Calu3 (cell line): ENCODE data around the gene FOXJ1. TPM values are rescaled to one million over a fixed set of nuclear protein-coding genes. Genes with fewer than 3 reads are reported as not detected.

Experiments
- BruUV-seq: library from RNA; stranded (reverse); fragments of 400-500 nt; replicated peaks from 2 replicates; lab custom pipeline; 2021; lab: Mats Ljungman, UMichigan
- CTCF ChIA-PET: fragments of 300-600 bp; sonication (Branson Sonifier 250); formaldehyde crosslinking; loops from one replicate; lab custom pipeline; 2022; ENCODE audit warnings: antibody characterized with exemption; lab: Charles Lee
- DNase-seq: peaks from one replicate; pipeline ENCODE4 v3.0.0; 2022
- H3K27ac Mint-ChIP-seq: one replicate; pipeline ENCODE4 v1.8.0; 2022; ENCODE audit warnings: mixed read lengths; ENCODE audit not compliant: unreplicated experiment
- H3K27me3 Mint-ChIP-seq: one replicate; pipeline ENCODE4 v1.8.0; 2022; ENCODE audit warnings: mixed read lengths; ENCODE audit not compliant: unreplicated experiment
- H3K36me3 Mint-ChIP-seq: one replicate; pipeline ENCODE4 v1.8.0; 2022; ENCODE audit warnings: mild to moderate bottlenecking, moderate library complexity, mixed read lengths; ENCODE audit not compliant: insufficient read depth, unreplicated experiment
- H3K4me1 Mint-ChIP-seq: one replicate; pipeline ENCODE4 v1.8.0; 2022; ENCODE audit warnings: mild to moderate bottlenecking, low read depth, mixed read lengths; ENCODE audit not compliant: unreplicated experiment
- H3K4me3 Mint-ChIP-seq: one replicate; pipeline ENCODE4 v1.8.0; 2022; ENCODE audit warnings: mild to moderate bottlenecking, low read depth, moderate library complexity, mixed read lengths; ENCODE audit not compliant: unreplicated experiment
- H3K9me3 Mint-ChIP-seq: one replicate; pipeline ENCODE4 v1.8.0; 2022; ENCODE audit warnings: low read depth, mixed read lengths; ENCODE audit not compliant: unreplicated experiment
- intact Hi-C: fragments of 100-400 bp; cut with micrococcal nuclease; formaldehyde crosslinking; loops from one replicate; pipeline ENCODE4 v1.10.0; 2022; ENCODE audit not compliant: unreplicated experiment
- total RNA-seq: library from RNA; stranded (reverse); gene quantifications from 2 replicates; pipeline ENCODE4 v1.2.3, GENCODE V29; 2022
- TF ChIP-seq, protein P1 (sequence below): fragments of 200-600 bp; IDR thresholded peaks from one replicate; pipeline ENCODE4 v1.8.0; 2022; ENCODE audit warnings: antibody characterized with exemption; ENCODE audit not compliant: unreplicated experiment

The FOXJ1 gene
- total RNA-seq, 1 experiment from 2014 or later: not detected

DNA sequence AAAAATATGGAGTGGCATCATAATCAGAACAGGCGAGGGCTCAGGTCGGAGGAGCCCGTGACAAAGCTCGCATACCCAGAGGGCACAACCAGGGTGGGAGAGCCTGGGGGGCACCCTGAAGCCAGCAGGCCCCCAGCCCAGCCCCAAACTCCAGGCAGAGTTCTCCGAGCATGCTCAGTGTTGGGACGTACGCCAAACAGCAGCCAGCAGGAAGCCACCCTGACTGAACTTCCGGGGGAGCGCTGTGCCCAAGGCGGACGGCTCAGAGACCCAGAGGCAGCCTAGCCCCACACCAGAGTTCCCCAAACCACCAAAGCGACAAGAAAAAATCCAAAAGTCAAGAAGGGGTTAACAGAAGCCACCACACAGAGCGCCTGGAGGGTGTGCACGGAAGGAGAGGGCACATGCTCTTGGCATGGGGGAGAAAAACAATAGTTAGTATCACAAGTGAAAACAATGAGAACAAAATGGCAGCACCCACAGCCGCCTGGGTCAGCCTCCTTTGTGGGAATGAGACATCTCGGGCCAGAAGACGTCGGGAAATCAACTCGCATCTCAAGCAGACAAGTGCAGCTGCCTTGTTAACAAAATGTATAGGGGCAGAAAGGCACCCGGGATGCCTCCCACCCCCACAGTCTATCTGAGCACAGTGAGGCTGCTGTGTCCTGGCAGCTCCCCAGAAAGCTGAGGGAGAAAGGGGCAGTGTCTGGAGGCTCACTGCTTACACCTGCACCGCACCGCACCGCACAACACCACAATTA, 49.3 kb downstream of the FOXJ1 start:
- no peak overlapping the region for H3K4me3 Mint-ChIP-seq
- no peaks in the 10 kb centered on the region for H3K27me3 Mint-ChIP-seq
- DNase-seq: no peak
- intact Hi-C loops: no loop called here
- no TSS peak for BruUV-seq
- no peak overlapping the region for H3K27ac Mint-ChIP-seq
- H3K36me3 Mint-ChIP-seq: peaks cover 22% of the 10 kb centered on the region
- no peaks in the 10 kb centered on the region for H3K4me1 Mint-ChIP-seq
- no peaks in the 10 kb centered on the region for H3K9me3 Mint-ChIP-seq
- CTCF ChIA-PET: interaction anchor here (0.7 kb wide), 1 partner anchor 317 kb away, joined by 6 read pairs; no protein-coding TSS in a partner anchor
- TF ChIP-seq, protein P1, sequence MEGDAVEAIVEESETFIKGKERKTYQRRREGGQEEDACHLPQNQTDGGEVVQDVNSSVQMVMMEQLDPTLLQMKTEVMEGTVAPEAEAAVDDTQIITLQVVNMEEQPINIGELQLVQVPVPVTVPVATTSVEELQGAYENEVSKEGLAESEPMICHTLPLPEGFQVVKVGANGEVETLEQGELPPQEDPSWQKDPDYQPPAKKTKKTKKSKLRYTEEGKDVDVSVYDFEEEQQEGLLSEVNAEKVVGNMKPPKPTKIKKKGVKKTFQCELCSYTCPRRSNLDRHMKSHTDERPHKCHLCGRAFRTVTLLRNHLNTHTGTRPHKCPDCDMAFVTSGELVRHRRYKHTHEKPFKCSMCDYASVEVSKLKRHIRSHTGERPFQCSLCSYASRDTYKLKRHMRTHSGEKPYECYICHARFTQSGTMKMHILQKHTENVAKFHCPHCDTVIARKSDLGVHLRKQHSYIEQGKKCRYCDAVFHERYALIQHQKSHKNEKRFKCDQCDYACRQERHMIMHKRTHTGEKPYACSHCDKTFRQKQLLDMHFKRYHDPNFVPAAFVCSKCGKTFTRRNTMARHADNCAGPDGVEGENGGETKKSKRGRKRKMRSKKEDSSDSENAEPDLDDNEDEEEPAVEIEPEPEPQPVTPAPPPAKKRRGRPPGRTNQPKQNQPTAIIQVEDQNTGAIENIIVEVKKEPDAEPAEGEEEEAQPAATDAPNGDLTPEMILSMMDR: no peak

DNA sequence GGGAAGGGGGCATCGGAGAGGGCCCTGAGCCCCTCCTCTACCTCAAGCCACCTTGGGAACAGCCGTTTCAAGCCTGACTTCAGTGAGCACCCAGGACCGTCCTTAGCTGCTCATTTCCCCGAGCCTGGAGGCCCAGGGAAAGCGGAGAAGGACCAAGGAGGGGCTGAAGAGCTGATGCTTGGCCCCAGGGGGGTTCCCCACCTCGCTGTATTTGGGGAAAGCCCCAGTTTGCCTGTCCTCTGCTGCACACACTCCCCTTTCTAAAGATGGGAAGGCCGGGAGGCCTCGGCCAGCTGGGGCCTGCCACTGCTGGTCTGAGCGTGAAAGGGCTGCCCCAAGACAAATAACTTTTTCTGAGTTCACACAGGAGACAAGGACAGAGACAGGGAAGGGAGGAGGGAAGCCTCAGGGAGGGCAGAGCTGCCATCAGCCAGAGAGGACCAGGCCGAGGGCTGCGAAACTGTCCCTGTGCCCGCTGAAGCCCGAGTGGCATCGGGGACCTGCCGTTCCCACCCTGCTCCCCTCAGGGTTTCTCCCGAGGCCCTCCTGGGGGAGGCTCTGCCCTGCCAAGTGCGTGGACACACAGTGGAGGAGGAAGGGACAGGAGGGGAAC, 50.4 kb downstream of the FOXJ1 start:
- no peaks in the 10 kb centered on the region for H3K9me3 Mint-ChIP-seq
- no peaks in the 10 kb centered on the region for H3K4me1 Mint-ChIP-seq
- H3K27ac Mint-ChIP-seq: no peak overlapping the region
- CTCF ChIA-PET: no interaction called here
- H3K27me3 Mint-ChIP-seq: no peaks in the 10 kb centered on the region
- H3K36me3 Mint-ChIP-seq: peaks cover 17% of the 10 kb centered on the region
- no peak for DNase-seq
- TF ChIP-seq, protein P1: no peak
- H3K4me3 Mint-ChIP-seq: no peak overlapping the region
- intact Hi-C loops: no loop called here
- no TSS peak for BruUV-seq

- no peaks in the 10 kb centered on the region for H3K9me3 Mint-ChIP-seq
- TF ChIP-seq, protein P1: no peak
- no peak overlapping the region for H3K4me3 Mint-ChIP-seq
- intact Hi-C loops: no loop called here
- H3K36me3 Mint-ChIP-seq: peaks cover 15% of the 10 kb centered on the region
- CTCF ChIA-PET: no interaction called here
- no peaks in the 10 kb centered on the region for H3K27me3 Mint-ChIP-seq
- no peaks in the 10 kb centered on the region for H3K4me1 Mint-ChIP-seq
- no TSS peak for BruUV-seq
- DNase-seq: no peak
- H3K27ac Mint-ChIP-seq: no peak overlapping the region
Observed at GRCh38 chr17:76089680-76090516, 51.1 kb downstream of the FOXJ1 start.

DNA sequence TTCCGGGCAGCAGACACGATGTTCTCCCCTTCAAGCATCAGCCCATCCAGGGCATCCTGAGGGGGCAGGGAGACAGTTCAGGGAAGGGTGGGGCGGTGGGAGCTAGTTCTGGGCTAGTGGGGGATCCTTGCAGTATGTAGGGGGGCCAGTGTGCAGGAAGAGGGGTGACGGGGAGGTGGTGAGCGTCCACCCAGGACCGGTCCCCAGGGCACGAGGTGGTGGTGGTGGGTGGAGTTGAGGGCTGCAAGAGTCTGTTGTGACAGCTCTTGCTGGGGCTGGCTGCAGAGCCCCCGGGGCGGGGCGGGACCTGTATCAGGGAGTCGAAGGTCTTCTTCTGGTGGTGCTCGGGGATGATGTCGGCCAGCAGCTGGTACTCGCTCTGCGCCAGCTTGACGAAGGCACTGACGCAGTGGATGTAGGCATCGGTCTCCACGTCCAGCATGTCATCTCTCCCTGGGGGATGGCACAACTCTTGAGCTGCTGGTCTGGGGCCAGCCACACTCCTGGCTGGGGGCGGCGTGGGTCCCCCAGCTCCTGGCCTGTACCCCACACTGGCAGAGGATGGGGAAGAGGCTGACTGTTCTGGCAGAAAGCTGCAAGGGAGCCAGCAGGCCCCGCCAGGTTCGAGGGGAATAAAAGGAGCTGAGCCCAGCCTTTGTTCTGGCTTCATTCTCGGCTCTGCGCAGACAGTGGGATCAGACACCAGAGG, 52.0 kb downstream of the FOXJ1 start:
- BruUV-seq: no TSS peak

More for the DNA sequence above, 52.0 kb downstream of the FOXJ1 start:
- H3K27me3 Mint-ChIP-seq: no peaks in the 10 kb centered on the region
- intact Hi-C loops: no loop called here
- no peaks in the 10 kb centered on the region for H3K4me1 Mint-ChIP-seq
- peaks cover 16% of the 10 kb centered on the region for H3K36me3 Mint-ChIP-seq
- H3K9me3 Mint-ChIP-seq: no peaks in the 10 kb centered on the region
- H3K27ac Mint-ChIP-seq: no peak overlapping the region
- TF ChIP-seq, protein P1: no peak
- CTCF ChIA-PET: no interaction called here
- no peak overlapping the region for H3K4me3 Mint-ChIP-seq
- no peak for DNase-seq
